K562 (cell line): Measurements from ENCODE around the gene NEB. TPM values are rescaled to one million over a fixed set of nuclear protein-coding genes. Genes with fewer than 3 reads are reported as not detected.

Experiments
- ELF1 ChIP-seq: fragments of 200-800 bp; sonication (Bioruptor generic); IDR thresholded peaks from 2 replicates; pipeline ENCODE4 v1.6.1; 2016; ENCODE audit warnings: missing genetic modification characterization, missing compliant biosample characterization
- HNRNPH1 ChIP-seq: fragments of 200-400 bp; formaldehyde crosslinking; optimal IDR thresholded peaks from 2 replicates; pipeline ENCODE3; 2017; ENCODE audit warnings: low read depth, mild to moderate bottlenecking, low read length, moderate library complexity
- KAT2B ChIP-seq: IDR thresholded peaks from one replicate; pipeline ENCODE4 v1.6.1; 2012; ENCODE audit warnings: low read depth, mild to moderate bottlenecking, control low read depth, inconsistent platforms, low read length, moderate library complexity
- KAT8 ChIP-seq: fragments of 450-650 bp; IDR thresholded peaks from 2 replicates; pipeline ENCODE4 v1.6.1; 2016; ENCODE audit warnings: low read depth, mild to moderate bottlenecking
- NONO ChIP-seq, 2 experiments: fragments of 200-400 bp in 1 of 2; fragments of 450-650 bp in 1 of 2; formaldehyde crosslinking in 1 of 2; IDR thresholded peaks; 2 replicates each; pipeline ENCODE4 v1.6.1; 2017; ENCODE audit warnings: low read depth in 2 of 2, mild to moderate bottlenecking in 2 of 2, moderate library complexity in 2 of 2, low read length in 1 of 2
- NR4A1 ChIP-seq, 2 experiments: fragments of 250-450 bp in 1 of 2; fragments of 450-650 bp in 1 of 2; sonication (Bioruptor Pico) in 1 of 2; IDR thresholded peaks; 2 replicates each; pipeline versions ENCODE4 v1.4.0 to v1.6.1; 2016 to 2020; ENCODE audit warnings: mild to moderate bottlenecking in 2 of 2, missing compliant biosample characterization in 1 of 2, missing genetic modification characterization in 1 of 2, moderate library complexity in 1 of 2
- POLR2G ChIP-seq: fragments of 200-400 bp; formaldehyde crosslinking; IDR thresholded peaks from 2 replicates; pipeline ENCODE4 v1.6.1; 2017; ENCODE audit warnings: low read depth, mild to moderate bottlenecking, antibody characterized with exemption, low read length, moderate library complexity
- RAD21 ChIP-seq, 2 experiments: fragments of 250-450 bp in 1 of 2; fragments of 450-650 bp in 1 of 2; sonication (Bioruptor Pico) in 1 of 2; formaldehyde crosslinking in 1 of 2; IDR thresholded peaks in 1 of 2; conservative IDR thresholded peaks in 1 of 2; 2 replicates each; pipeline versions ENCODE4 v1.4.0 to v1.8.0; 2020 to 2022; ENCODE audit warnings: mild to moderate bottlenecking in 2 of 2, moderate library complexity in 1 of 2
- SNRNP70 ChIP-seq: fragments of 200-400 bp; formaldehyde crosslinking; optimal IDR thresholded peaks from 2 replicates; pipeline ENCODE3; 2017; ENCODE audit warnings: low read depth, low read length
- ZFX ChIP-seq: sonication (generic); formaldehyde crosslinking; IDR thresholded peaks from 2 replicates; pipeline ENCODE4 v1.8.0; 2022; ENCODE audit warnings: mild to moderate bottlenecking, missing genetic modification reagents, moderate library complexity
- ZNF232 ChIP-seq: sonication (generic); formaldehyde crosslinking; IDR thresholded peaks from 2 replicates; pipeline ENCODE4 v1.8.0; 2022; ENCODE audit warnings: mild to moderate bottlenecking, missing genetic modification reagents
- ZNF239 ChIP-seq: fragments of 250-450 bp; sonication (Bioruptor Pico); IDR thresholded peaks from 2 replicates; pipeline ENCODE4 v1.4.0; 2020; ENCODE audit warnings: mild to moderate bottlenecking
- ZZZ3 ChIP-seq: fragments of 450-650 bp; IDR thresholded peaks from 2 replicates; pipeline ENCODE4 v1.6.1; 2016; ENCODE audit warnings: antibody characterized with exemption, mild to moderate bottlenecking, moderate library complexity
- polyA plus RNA-seq, 8 experiments: library from polyadenylated mRNA; depleted of rRNA in 4 of 8; stranded (reverse) in 5 of 8; unstranded in 3 of 8; fragments of >200 nt; fragmentation: Nextera tagmentation in 2 of 8; fragmentation: Illumina TruSeq in 1 of 8; extraction: Ambion mirVana in 2 of 8; extraction: Trizol in 1 of 8; gene quantifications; 2 replicates each; pipeline versions ENCODE4 v1.2.1 to v1.2.3, GENCODE V29; 2011 to 2014; ENCODE audit warnings: inconsistent platforms in 1 of 8, missing spikeins in 1 of 8
- total RNA-seq, 7 experiments: library from RNA; depleted of rRNA in 6 of 7; stranded (reverse); fragments of >200 nt in 6 of 7; fragmentation: Illumina TruSeq in 2 of 7; extraction: Trizol in 2 of 7; gene quantifications; 2 replicates each; pipeline versions ENCODE4 v1.2.1 to v1.2.3, GENCODE V29; 2011 to 2021; ENCODE audit warnings: low replicate concordance in 1 of 7
- TF ChIP-seq, protein P1 (sequence below): sonication (generic); formaldehyde crosslinking; IDR thresholded peaks from 2 replicates; pipeline ENCODE4 v1.8.0; 2023; ENCODE audit warnings: missing genetic modification reagents, mild to moderate bottlenecking, borderline replicate concordance
- TF ChIP-seq, protein P2 (sequence below): sonication (generic); formaldehyde crosslinking; IDR thresholded peaks from 2 replicates; pipeline ENCODE4 v1.8.0; 2022; ENCODE audit warnings: mild to moderate bottlenecking, missing genetic modification reagents
- TF ChIP-seq, protein P3 (sequence below): sonication (generic); formaldehyde crosslinking; IDR thresholded peaks from 2 replicates; pipeline ENCODE4 v1.8.0; 2022; ENCODE audit warnings: mild to moderate bottlenecking, missing genetic modification reagents

The NEB gene
- total and polyA plus RNA-seq, 9 of the 15 experiments (the other 6 are each of a cell fraction or from before 2014, with no cell fraction given), result 1.7 to 3.8 (median 2.9) TPM

DNA sequence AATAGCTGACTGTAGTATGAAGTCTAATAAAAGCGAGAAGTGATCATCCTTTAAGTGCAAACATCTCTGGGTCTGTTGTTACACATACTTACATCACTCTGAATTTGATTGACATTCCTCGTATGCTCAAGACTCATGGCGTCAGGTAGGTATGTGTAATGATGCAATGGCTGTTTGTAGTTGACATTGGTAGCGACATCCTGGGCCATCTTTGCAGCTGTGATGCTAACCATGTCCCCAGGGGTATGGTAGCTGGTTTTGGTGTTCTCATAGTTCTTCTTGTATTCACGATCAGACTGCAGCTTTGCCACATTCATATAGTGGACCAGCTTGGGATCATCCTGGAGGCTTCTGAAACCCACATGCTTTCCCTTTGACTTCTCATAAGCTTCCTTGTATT, 62.0 kb downstream of the NEB start (continued):
- TF ChIP-seq, protein P1, sequence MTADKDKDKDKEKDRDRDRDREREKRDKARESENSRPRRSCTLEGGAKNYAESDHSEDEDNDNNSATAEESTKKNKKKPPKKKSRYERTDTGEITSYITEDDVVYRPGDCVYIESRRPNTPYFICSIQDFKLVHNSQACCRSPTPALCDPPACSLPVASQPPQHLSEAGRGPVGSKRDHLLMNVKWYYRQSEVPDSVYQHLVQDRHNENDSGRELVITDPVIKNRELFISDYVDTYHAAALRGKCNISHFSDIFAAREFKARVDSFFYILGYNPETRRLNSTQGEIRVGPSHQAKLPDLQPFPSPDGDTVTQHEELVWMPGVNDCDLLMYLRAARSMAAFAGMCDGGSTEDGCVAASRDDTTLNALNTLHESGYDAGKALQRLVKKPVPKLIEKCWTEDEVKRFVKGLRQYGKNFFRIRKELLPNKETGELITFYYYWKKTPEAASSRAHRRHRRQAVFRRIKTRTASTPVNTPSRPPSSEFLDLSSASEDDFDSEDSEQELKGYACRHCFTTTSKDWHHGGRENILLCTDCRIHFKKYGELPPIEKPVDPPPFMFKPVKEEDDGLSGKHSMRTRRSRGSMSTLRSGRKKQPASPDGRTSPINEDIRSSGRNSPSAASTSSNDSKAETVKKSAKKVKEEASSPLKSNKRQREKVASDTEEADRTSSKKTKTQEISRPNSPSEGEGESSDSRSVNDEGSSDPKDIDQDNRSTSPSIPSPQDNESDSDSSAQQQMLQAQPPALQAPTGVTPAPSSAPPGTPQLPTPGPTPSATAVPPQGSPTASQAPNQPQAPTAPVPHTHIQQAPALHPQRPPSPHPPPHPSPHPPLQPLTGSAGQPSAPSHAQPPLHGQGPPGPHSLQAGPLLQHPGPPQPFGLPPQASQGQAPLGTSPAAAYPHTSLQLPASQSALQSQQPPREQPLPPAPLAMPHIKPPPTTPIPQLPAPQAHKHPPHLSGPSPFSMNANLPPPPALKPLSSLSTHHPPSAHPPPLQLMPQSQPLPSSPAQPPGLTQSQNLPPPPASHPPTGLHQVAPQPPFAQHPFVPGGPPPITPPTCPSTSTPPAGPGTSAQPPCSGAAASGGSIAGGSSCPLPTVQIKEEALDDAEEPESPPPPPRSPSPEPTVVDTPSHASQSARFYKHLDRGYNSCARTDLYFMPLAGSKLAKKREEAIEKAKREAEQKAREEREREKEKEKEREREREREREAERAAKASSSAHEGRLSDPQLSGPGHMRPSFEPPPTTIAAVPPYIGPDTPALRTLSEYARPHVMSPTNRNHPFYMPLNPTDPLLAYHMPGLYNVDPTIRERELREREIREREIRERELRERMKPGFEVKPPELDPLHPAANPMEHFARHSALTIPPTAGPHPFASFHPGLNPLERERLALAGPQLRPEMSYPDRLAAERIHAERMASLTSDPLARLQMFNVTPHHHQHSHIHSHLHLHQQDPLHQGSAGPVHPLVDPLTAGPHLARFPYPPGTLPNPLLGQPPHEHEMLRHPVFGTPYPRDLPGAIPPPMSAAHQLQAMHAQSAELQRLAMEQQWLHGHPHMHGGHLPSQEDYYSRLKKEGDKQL (CRISPR knock-in tag), result no peak
- TF ChIP-seq, protein P2, sequence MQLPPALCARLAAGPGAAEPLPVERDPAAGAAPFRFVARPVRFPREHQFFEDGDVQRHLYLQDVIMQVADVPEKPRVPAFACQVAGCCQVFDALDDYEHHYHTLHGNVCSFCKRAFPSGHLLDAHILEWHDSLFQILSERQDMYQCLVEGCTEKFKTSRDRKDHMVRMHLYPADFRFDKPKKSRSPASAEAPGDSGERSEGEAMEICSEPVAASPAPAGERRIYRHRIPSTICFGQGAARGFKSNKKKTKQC (CRISPR knock-in tag), result no peak
- no peak for TF ChIP-seq NR4A1 (CRISPR knock-in tag; IDR thresholded peaks at IDR 0.05)
- TF ChIP-seq NR4A1 (tag; IDR thresholded peaks at IDR 0.05), result 0 out of 2 replicates have a peak, but pooled peaks have one; percentile 51
- TF ChIP-seq KAT2B, result no peak
- peak; percentile 68 for TF ChIP-seq ZNF239
- TF ChIP-seq NONO (IDR thresholded peaks at IDR 0.05; ENCODE audit: low read depth in 2 of 2, low read length in 1 of 2), result no peak
- no peak for TF ChIP-seq HNRNPH1
- TF ChIP-seq, protein P3, sequence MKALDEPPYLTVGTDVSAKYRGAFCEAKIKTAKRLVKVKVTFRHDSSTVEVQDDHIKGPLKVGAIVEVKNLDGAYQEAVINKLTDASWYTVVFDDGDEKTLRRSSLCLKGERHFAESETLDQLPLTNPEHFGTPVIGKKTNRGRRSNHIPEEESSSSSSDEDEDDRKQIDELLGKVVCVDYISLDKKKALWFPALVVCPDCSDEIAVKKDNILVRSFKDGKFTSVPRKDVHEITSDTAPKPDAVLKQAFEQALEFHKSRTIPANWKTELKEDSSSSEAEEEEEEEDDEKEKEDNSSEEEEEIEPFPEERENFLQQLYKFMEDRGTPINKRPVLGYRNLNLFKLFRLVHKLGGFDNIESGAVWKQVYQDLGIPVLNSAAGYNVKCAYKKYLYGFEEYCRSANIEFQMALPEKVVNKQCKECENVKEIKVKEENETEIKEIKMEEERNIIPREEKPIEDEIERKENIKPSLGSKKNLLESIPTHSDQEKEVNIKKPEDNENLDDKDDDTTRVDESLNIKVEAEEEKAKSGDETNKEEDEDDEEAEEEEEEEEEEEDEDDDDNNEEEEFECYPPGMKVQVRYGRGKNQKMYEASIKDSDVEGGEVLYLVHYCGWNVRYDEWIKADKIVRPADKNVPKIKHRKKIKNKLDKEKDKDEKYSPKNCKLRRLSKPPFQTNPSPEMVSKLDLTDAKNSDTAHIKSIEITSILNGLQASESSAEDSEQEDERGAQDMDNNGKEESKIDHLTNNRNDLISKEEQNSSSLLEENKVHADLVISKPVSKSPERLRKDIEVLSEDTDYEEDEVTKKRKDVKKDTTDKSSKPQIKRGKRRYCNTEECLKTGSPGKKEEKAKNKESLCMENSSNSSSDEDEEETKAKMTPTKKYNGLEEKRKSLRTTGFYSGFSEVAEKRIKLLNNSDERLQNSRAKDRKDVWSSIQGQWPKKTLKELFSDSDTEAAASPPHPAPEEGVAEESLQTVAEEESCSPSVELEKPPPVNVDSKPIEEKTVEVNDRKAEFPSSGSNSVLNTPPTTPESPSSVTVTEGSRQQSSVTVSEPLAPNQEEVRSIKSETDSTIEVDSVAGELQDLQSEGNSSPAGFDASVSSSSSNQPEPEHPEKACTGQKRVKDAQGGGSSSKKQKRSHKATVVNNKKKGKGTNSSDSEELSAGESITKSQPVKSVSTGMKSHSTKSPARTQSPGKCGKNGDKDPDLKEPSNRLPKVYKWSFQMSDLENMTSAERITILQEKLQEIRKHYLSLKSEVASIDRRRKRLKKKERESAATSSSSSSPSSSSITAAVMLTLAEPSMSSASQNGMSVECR (CRISPR knock-in tag), result no peak
- TF ChIP-seq ZNF232 (CRISPR knock-in tag), result no peak
- no peak for TF ChIP-seq ELF1 (tag)
- no peak for TF ChIP-seq ZFX (CRISPR knock-in tag)
- no peak for TF ChIP-seq ZZZ3
- TF ChIP-seq POLR2G, result no peak
- no peak for TF ChIP-seq KAT8
- TF ChIP-seq SNRNP70, result no peak
- TF ChIP-seq RAD21 (CRISPR knock-in tag; conservative IDR thresholded peaks at IDR 0.05 in 1 of 2, IDR thresholded peaks at IDR 0.05 in 1 of 2), result no peak
